ENCODE data around the gene DSG3. TPM values are rescaled to one million over a fixed set of nuclear protein-coding genes. Genes with fewer than 3 reads are reported as not detected.
"Not testable (repeated sequence)": the region's sequence is repeated elsewhere in the genome, so short reads cannot be mapped to it uniquely, and the experiment has no call there.

Gene DSG3
- total RNA-seq, 2 donors from 2014 or later, result not detected

GRCh38 chr18:31487246-31488015 is 39.9 kb downstream of the DSG3 start:
- intact Hi-C loops (cut with DNase I), result no loop called here
- DNase-seq (ENCODE audit: low spot score), result no peak

GRCh38 chr18:31489311-31489710 is 41.8 kb downstream of the DSG3 start:
- intact Hi-C loops (cut with DNase I), result no loop called here

GRCh38 chr18:31490387-31490786 is 42.8 kb downstream of the DSG3 start:
- intact Hi-C loops (cut with DNase I), result no loop called here
- DNase-seq (ENCODE audit: low spot score), result no peak

More at GRCh38 chr18:31489311-31489710, 41.8 kb downstream of the DSG3 start:
- no peak for DNase-seq (ENCODE audit: low spot score)

- intact Hi-C loops (cut with DNase I), result no loop called here
- no peak for DNase-seq (ENCODE audit: low spot score)
Measured at GRCh38 chr18:31490833-31491232, 43.3 kb downstream of the DSG3 start.

- intact Hi-C loops (cut with DNase I), result no loop called here
- DNase-seq (ENCODE audit: low spot score), result no peak
Measured at GRCh38 chr18:31491586-31491985, 44.0 kb downstream of the DSG3 start.

- no peak for DNase-seq (ENCODE audit: low spot score)
- intact Hi-C loops (cut with DNase I), result no loop called here
Measured at GRCh38 chr18:31492671-31493070, 45.1 kb downstream of the DSG3 start.

- no peak for DNase-seq (ENCODE audit: low spot score)
- intact Hi-C loops (cut with DNase I), result no loop called here
Measured at GRCh38 chr18:31493171-31493570, 45.6 kb downstream of the DSG3 start.

- intact Hi-C loops (cut with DNase I), result loop anchor here in 1 of 2 donors (2.0 kb wide), 1 partner anchor 23 kb away; no protein-coding TSS in a partner anchor
- DNase-seq (ENCODE audit: low spot score), result no peak
Measured at GRCh38 chr18:31493941-31494340, 46.4 kb downstream of the DSG3 start.

- not testable (repeated sequence) for DNase-seq (ENCODE audit: low spot score)
- intact Hi-C loops (cut with DNase I), result loop anchor here in 1 of 2 donors (2.0 kb wide), 1 partner anchor 24 kb away; no protein-coding TSS in a partner anchor
Measured at GRCh38 chr18:31494705-31495244, 47.2 kb downstream of the DSG3 start.

GRCh38 chr18:31497404-31497835 is 49.9 kb downstream of the DSG3 start:
- DNase-seq (ENCODE audit: low spot score), result no peak
- intact Hi-C loops (cut with DNase I), result no loop called here

- DNase-seq (ENCODE audit: low spot score), result no peak
- intact Hi-C loops (cut with DNase I), result no loop called here
Measured at GRCh38 chr18:31497836-31498573, 50.5 kb downstream of the DSG3 start, which contains the start of gene DSG2. Gene DSG2 (plus strand): TSS chr18:31498177. CDS start chr18:31498252, 75 bp downstream.

- intact Hi-C loops (cut with DNase I), result no loop called here
- DNase-seq (ENCODE audit: low spot score), result no peak
Measured at GRCh38 chr18:31498574-31499524, 51.3 kb downstream of the DSG3 start.

- intact Hi-C loops (cut with DNase I), result no loop called here
- no peak for DNase-seq (ENCODE audit: low spot score)
Measured at GRCh38 chr18:31500051-31500688, 52.6 kb downstream of the DSG3 start.

- DNase-seq (ENCODE audit: low spot score), result no peak
- intact Hi-C loops (cut with DNase I), result no loop called here
Measured at GRCh38 chr18:31503011-31503410, 55.5 kb downstream of the DSG3 start.

- intact Hi-C loops (cut with DNase I), result no loop called here
- no peak for DNase-seq (ENCODE audit: low spot score)
Measured at GRCh38 chr18:31504455-31505147, 57.1 kb downstream of the DSG3 start.

GRCh38 chr18:31505156-31505555 is 57.6 kb downstream of the DSG3 start:
- DNase-seq (ENCODE audit: low spot score), result no peak
- intact Hi-C loops (cut with DNase I), result no loop called here

- DNase-seq (ENCODE audit: low spot score), result no peak
- intact Hi-C loops (cut with DNase I), result no loop called here
Measured at GRCh38 chr18:31506024-31506742, 58.6 kb downstream of the DSG3 start.

All from posterior vena cava (tissue), 2 donors.